IPS-20b (cell line): Measurements from ENCODE around the gene FBXL12.

Experiments used
- H3K27ac ChIP-seq: one replicate; pipeline ENCODE4 v1.5.1; 2013; ENCODE audit warnings: low read length
- H3K27me3 ChIP-seq: 2 replicates; pipeline ENCODE4 v1.6.1; 2013; ENCODE audit warnings: mild to moderate bottlenecking, low read length, inconsistent platforms; ENCODE audit not compliant: insufficient read depth
- H3K36me3 ChIP-seq: 2 replicates; pipeline ENCODE4 v1.6.1; 2013; ENCODE audit warnings: low read depth, mild to moderate bottlenecking, inconsistent platforms, low read length, moderate library complexity; ENCODE audit not compliant: insufficient read depth
- H3K4me1 ChIP-seq: 2 replicates; pipeline ENCODE4 v1.6.1; 2013; ENCODE audit warnings: mild to moderate bottlenecking, control low read depth, inconsistent platforms, low read length, moderate library complexity; ENCODE audit not compliant: insufficient read depth
- H3K4me3 ChIP-seq: 2 replicates; pipeline ENCODE4 v1.5.1; 2013; ENCODE audit warnings: mild to moderate bottlenecking, low read length, inconsistent platforms
- H3K9ac ChIP-seq: 2 replicates; pipeline ENCODE4 v1.6.1; 2013; ENCODE audit warnings: low read depth, mild to moderate bottlenecking, inconsistent platforms, low read length, moderate library complexity
- H3K9me3 ChIP-seq: 2 replicates; pipeline ENCODE4 v1.6.1; 2013; ENCODE audit warnings: mild to moderate bottlenecking, low read depth, low read length, inconsistent platforms; ENCODE audit not compliant: insufficient read depth

FBXL12 gene

GRCh38 chr19:9818734-9819595, at the start of gene FBXL12:
FBXL12 (minus strand) TSS chr19:9819079; CDS start chr19:9818813, 266 bp downstream.
- Histone ChIP-seq H3K27me3 (no peaks in the 10 kb centered on the region), H3K4me3 (peak within 1 kb of the TSS; percentile 97), H3K9ac (peak within 1 kb of the TSS; percentile 96; the same call in 1 of the 2 replicates), H3K27ac (peak within 1 kb of the TSS; percentile 99), H3K4me1 (no peaks in the 10 kb centered on the region), H3K36me3 (peaks cover under 1% of the 10 kb centered on the region; the same call in 1 of the 2 replicates), H3K9me3 (0 out of 2 replicates have a peak, but pooled peaks cover 7% of the 10 kb centered on the region)

- Histone ChIP-seq H3K4me3 (peak overlapping the region; percentile 37; the same call in 1 of the 2 replicates), H3K9ac (peak overlapping the region; percentile 34; the same call in 1 of the 2 replicates), H3K27me3 (no peaks in the 10 kb centered on the region), H3K36me3 (no peaks in the 10 kb centered on the region), H3K27ac (no peak overlapping the region), H3K4me1 (peaks cover 4% of the 10 kb centered on the region; the same call in 1 of the 2 replicates), H3K9me3 (no peaks in the 10 kb centered on the region)
Observed at GRCh38 chr19:9865732-9866501, 47.0 kb upstream of the FBXL12 start.

GRCh38 chr19:9863759-9864158, 44.9 kb upstream of the FBXL12 start:
- peaks cover 4% of the 10 kb centered on the region; the same call in 1 of the 2 replicates for H3K4me1 ChIP-seq
- H3K27me3 ChIP-seq, result no peaks in the 10 kb centered on the region

GRCh38 chr19:9862938-9863337, 44.1 kb upstream of the FBXL12 start:
- Histone ChIP-seq H3K27me3 (no peaks in the 10 kb centered on the region), H3K9ac (no peak overlapping the region), H3K27ac (no peak overlapping the region)

More at GRCh38 chr19:9863759-9864158, 44.9 kb upstream of the FBXL12 start:
- Histone ChIP-seq H3K9ac (no peak overlapping the region), H3K9me3 (no peaks in the 10 kb centered on the region), H3K36me3 (0 out of 2 replicates have a peak, but pooled peaks cover 5% of the 10 kb centered on the region), H3K4me3 (no peak overlapping the region), H3K27ac (no peak overlapping the region)

GRCh38 chr19:9861503-9861902, 42.6 kb upstream of the FBXL12 start:
- Histone ChIP-seq H3K4me3 (no peak overlapping the region), H3K9ac (no peak overlapping the region), H3K4me1 (peaks cover 4% of the 10 kb centered on the region; the same call in 1 of the 2 replicates), H3K36me3 (peaks cover 16% of the 10 kb centered on the region), H3K27ac (no peak overlapping the region), H3K9me3 (no peaks in the 10 kb centered on the region), H3K27me3 (no peaks in the 10 kb centered on the region)

More at GRCh38 chr19:9862938-9863337, 44.1 kb upstream of the FBXL12 start:
- Histone ChIP-seq H3K4me3 (no peak overlapping the region), H3K4me1 (peaks cover 4% of the 10 kb centered on the region; the same call in 1 of the 2 replicates), H3K36me3 (0 out of 2 replicates have a peak, but pooled peaks cover 5% of the 10 kb centered on the region), H3K9me3 (no peaks in the 10 kb centered on the region)

- no peak overlapping the region for H3K9ac ChIP-seq
- no peak overlapping the region for H3K27ac ChIP-seq
- no peaks in the 10 kb centered on the region for H3K9me3 ChIP-seq
- no peak overlapping the region for H3K4me3 ChIP-seq
- H3K4me1 ChIP-seq, result no peaks in the 10 kb centered on the region
- H3K27me3 ChIP-seq, result no peaks in the 10 kb centered on the region
- peaks cover 20% of the 10 kb centered on the region for H3K36me3 ChIP-seq
Observed at GRCh38 chr19:9860407-9860806, 41.5 kb upstream of the FBXL12 start.

- H3K4me1 ChIP-seq, result no peaks in the 10 kb centered on the region
- peaks cover 25% of the 10 kb centered on the region for H3K36me3 ChIP-seq
- H3K4me3 ChIP-seq, result no peak overlapping the region
- H3K9ac ChIP-seq, result no peak overlapping the region
- no peaks in the 10 kb centered on the region for H3K27me3 ChIP-seq
- H3K27ac ChIP-seq, result no peak overlapping the region
- no peaks in the 10 kb centered on the region for H3K9me3 ChIP-seq
Observed at GRCh38 chr19:9858766-9859165, 39.9 kb upstream of the FBXL12 start.

- no peak overlapping the region for H3K9ac ChIP-seq
Observed at GRCh38 chr19:9857920-9858746, 39.3 kb upstream of the FBXL12 start.

GRCh38 chr19:9857076-9857721, 38.3 kb upstream of the FBXL12 start:
- H3K9ac ChIP-seq, result no peak overlapping the region
- H3K27ac ChIP-seq, result no peak overlapping the region
- no peaks in the 10 kb centered on the region for H3K4me1 ChIP-seq
- peaks cover 30% of the 10 kb centered on the region for H3K36me3 ChIP-seq
- no peaks in the 10 kb centered on the region for H3K27me3 ChIP-seq
- H3K9me3 ChIP-seq, result no peaks in the 10 kb centered on the region
- no peak overlapping the region for H3K4me3 ChIP-seq

More at GRCh38 chr19:9857920-9858746, 39.3 kb upstream of the FBXL12 start:
- no peak overlapping the region for H3K27ac ChIP-seq
- H3K9me3 ChIP-seq, result no peaks in the 10 kb centered on the region
- peaks cover 25% of the 10 kb centered on the region for H3K36me3 ChIP-seq
- no peak overlapping the region for H3K4me3 ChIP-seq
- H3K4me1 ChIP-seq, result no peaks in the 10 kb centered on the region
- H3K27me3 ChIP-seq, result no peaks in the 10 kb centered on the region

- Histone ChIP-seq H3K36me3 (peaks cover 30% of the 10 kb centered on the region), H3K27ac (no peak overlapping the region), H3K27me3 (no peaks in the 10 kb centered on the region), H3K9ac (no peak overlapping the region), H3K4me3 (no peak overlapping the region), H3K9me3 (no peaks in the 10 kb centered on the region), H3K4me1 (no peaks in the 10 kb centered on the region)
Observed at GRCh38 chr19:9856609-9857008, 37.7 kb upstream of the FBXL12 start.
